Measurements from ENCODE around the gene TRPM2. TPM values are rescaled to one million over a fixed set of nuclear protein-coding genes. Genes with fewer than 3 reads are reported as not detected.
A peak's percentile ranks its signal among the peaks of the same experiment; 100 is the strongest.
"Not testable (repeated sequence)": the region's sequence is repeated elsewhere in the genome, so short reads cannot be mapped to it uniquely, and the experiment has no call there.

TRPM2 gene
- total RNA-seq, 4 donors from 2014 or later, result 0.29 to 3.1 (median 1.8) TPM

DNA sequence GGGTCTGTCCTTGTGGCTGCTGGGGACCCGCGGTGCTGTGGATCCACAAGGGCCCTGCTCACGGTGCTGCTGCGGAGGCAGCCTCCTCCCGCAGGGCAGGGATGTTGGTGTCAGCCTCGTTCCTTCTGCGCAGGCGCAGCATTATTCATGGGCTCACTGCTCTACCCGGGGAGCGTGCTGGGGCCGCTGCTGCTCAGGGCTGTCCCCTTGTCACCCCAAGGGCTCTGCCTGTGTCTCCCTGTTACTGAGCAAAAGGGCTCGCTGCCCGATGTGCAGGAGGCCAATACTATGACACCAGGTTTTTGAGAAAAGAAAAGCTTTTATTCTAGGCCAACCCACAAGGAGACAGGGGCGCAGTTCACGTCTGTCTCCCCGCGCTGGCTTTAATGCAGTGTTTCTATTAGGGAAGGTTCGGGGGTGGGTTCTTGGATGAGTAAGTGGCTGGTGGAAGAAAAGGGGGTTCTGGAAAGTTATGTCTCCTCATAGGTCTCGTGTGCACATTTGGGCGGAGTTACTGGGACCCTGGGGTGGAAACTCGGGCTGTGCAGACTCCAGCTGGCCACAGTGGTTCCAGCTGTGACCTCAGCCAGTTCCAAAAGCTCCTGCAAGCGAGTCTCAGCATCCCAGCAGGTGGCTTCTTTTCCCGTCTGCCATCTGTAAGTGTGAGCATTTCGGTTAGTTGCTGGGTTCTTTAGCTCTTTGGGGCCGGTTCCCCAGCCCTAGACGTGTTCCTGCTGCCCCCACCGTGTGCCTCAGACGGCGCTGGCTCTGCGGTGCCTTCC, 61.1 kb downstream of the TRPM2 start:
- DNase-seq, result no peak
- no peak overlapping the region for H3K4me3 ChIP-seq
- H3K27ac ChIP-seq, result no peak overlapping the region
- intact Hi-C loops (cut with DNase I; ENCODE audit: low total_unique reads), result no loop called here
- no peaks in the 10 kb centered on the region for H3K4me1 ChIP-seq
- H3K27me3 ChIP-seq, result peaks cover 0 to 6% of the 10 kb centered on the region in 2 donors
- H3K9me3 ChIP-seq, result no peaks in the 10 kb centered on the region
- no peak for TF ChIP-seq POLR2A (IDR thresholded peaks at IDR 0.05)
- no peak for TF ChIP-seq CTCF (IDR thresholded peaks at IDR 0.05)
- no peaks in the 10 kb centered on the region for H3K36me3 ChIP-seq

DNA sequence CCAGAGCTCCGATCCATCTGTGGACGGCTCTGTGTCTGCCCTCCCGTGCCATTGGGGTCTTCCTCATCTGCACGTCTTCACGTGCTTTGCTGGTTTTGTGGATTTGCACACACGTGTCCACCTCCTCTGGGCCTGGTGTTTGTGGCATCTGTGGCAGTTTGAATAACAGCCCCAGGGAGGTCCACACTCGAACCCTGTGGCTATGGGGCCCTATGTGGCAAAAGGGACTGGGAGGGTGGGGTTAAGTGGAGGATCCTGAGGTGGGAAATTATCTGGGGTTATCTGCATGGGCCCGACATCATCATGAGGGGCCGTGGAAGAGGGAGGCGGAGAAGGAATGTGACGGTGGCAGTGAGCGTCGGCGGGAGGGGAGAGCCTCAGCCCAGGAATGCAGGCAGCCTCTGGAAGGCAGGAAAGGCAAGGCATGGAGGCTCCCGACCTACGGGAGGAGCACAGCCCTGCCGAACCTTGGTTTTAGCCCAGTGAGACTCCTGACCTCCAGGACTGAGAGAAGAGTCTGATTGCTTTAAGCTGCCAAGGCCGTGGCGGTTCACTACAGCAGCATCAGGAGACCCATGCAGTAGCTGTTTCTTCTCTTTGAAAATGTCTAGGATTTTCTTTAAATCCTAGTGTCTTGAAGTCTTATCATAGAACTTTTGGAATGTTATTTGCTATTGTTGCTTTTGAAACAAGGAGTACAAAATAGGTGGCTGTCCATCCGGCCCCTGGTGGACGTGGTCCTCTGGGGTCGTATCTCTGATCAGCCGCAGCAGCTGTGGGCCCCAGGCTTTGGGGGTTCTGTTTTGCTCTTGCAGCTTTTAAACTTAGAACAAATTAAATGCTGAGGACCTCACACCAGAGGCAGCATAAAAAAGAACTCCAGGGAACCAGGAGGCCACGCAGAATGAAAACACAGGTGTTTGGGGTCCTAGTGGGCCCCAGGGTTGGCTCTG, 61.9 kb downstream of the TRPM2 start:
- intact Hi-C loops (cut with DNase I; ENCODE audit: low total_unique reads), result no loop called here

GRCh38 chr21:44416193-44416592, 62.8 kb downstream of the TRPM2 start:
- no peak for TF ChIP-seq POLR2A (IDR thresholded peaks at IDR 0.05)
- no peak for TF ChIP-seq CTCF (IDR thresholded peaks at IDR 0.05)
- Histone ChIP-seq H3K4me3 (no peak overlapping the region), H3K36me3 (no peaks in the 10 kb centered on the region), H3K4me1 (no peaks in the 10 kb centered on the region), H3K9me3 (no peaks in the 10 kb centered on the region), H3K27me3 (peaks cover 0 to 6% of the 10 kb centered on the region in 2 donors), H3K27ac (no peak overlapping the region)
- no peak for DNase-seq
- intact Hi-C loops (cut with DNase I; ENCODE audit: low total_unique reads), result no loop called here

More for the DNA sequence above, 61.9 kb downstream of the TRPM2 start:
- peak in 1 of 2 donors; percentile 1 for DNase-seq
- Histone ChIP-seq H3K4me1 (no peaks in the 10 kb centered on the region), H3K36me3 (no peaks in the 10 kb centered on the region), H3K27me3 (peaks cover 0 to 6% of the 10 kb centered on the region in 2 donors), H3K4me3 (no peak overlapping the region), H3K27ac (no peak overlapping the region), H3K9me3 (no peaks in the 10 kb centered on the region)
- TF ChIP-seq CTCF (IDR thresholded peaks at IDR 0.05) (no peak), POLR2A (IDR thresholded peaks at IDR 0.05) (no peak)

GRCh38 chr21:44417621-44418107, 64.2 kb downstream of the TRPM2 start:
- H3K4me3 ChIP-seq; H3K4me1 ChIP-seq; H3K27ac ChIP-seq; H3K9me3 ChIP-seq; intact Hi-C loops (cut with DNase I; ENCODE audit: low total_unique reads); DNase-seq; H3K36me3 ChIP-seq; H3K27me3 ChIP-seq: not testable (repeated sequence)

- no peak overlapping the region for H3K27ac ChIP-seq
- no peaks in the 10 kb centered on the region for H3K4me1 ChIP-seq
- peaks cover 0 to 6% of the 10 kb centered on the region in 2 donors for H3K27me3 ChIP-seq
- H3K9me3 ChIP-seq, result no peaks in the 10 kb centered on the region
- no peak for TF ChIP-seq POLR2A (IDR thresholded peaks at IDR 0.05)
- no peak for TF ChIP-seq CTCF (IDR thresholded peaks at IDR 0.05)
- no peaks in the 10 kb centered on the region for H3K36me3 ChIP-seq
- no peak overlapping the region for H3K4me3 ChIP-seq
- no peak for DNase-seq
- intact Hi-C loops (cut with DNase I; ENCODE audit: low total_unique reads), result no loop called here
Measured at GRCh38 chr21:44418108-44418875, 64.9 kb downstream of the TRPM2 start.
